ENCODE results near the gene ROR2.

DNA sequence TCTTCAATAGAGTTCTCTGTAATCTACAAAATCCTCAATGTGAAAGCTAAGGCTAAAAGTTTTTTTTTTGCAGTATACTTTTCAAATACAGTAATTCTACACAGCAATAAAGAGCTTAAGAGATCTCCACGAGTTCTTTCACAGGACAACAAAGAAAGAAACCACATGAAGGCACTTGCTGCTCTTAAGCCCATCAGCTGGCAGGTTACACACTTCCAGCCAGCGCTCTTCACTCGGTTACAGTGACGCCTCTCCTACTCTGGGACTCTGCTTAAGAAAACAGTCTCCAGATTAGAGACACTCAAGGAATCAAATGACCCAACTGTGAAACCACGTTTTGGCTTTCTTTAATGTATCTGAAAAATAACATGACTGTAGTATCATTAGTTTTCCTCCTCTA, 85.0 kb downstream of the ROR2 start:
- TF ChIP-seq EZH2 (IDR thresholded peaks at IDR 0.05; ENCODE audit: insufficient read depth, poor library complexity, severe bottlenecking) (no peak), EZH2phosphoT487 (IDR thresholded peaks at IDR 0.05; ENCODE audit: insufficient read depth, low read depth) (no peak)

Data from GM23248 (cell line).